Heart left ventricle (tissue), 16 donors: ENCODE results near the gene MS4A8. TPM values are rescaled to one million over a fixed set of nuclear protein-coding genes. Genes with fewer than 3 reads are reported as not detected.

Experiments used
- ATAC-seq, 4 donors: fragments of 200-7000 bp; cut with Tn5 transposase; one replicate each; pipeline ENCODE4 v1.9.1; 2020 to 2022; ENCODE audit warnings: moderate library complexity in 4 of 4, mild to moderate bottlenecking in 3 of 4, moderate number of reproducible peaks in 1 of 4
- DNase-seq, 5 donors: peaks; one replicate each; pipeline ENCODE4 v3.0.0-alpha.2; 2020
- H3K27ac ChIP-seq, 12 donors: fragments of 200-600 bp; sonication (generic) in 4 of 12; one replicate each; pipeline versions ENCODE4 v1.5.0 to v1.8.0; 2016 to 2022; ENCODE audit warnings: mild to moderate bottlenecking in 2 of 12
- H3K27me3 ChIP-seq, 9 donors: fragments of 200-600 bp; sonication (generic) in 2 of 9; one replicate each; pipeline versions ENCODE4 v1.5.1 to v1.8.0; 2016 to 2022; ENCODE audit warnings: mild to moderate bottlenecking in 3 of 9
- H3K36me3 ChIP-seq, 9 donors: fragments of 200-600 bp; sonication (generic) in 2 of 9; one replicate each; pipeline versions ENCODE4 v1.5.0 to v1.8.0; 2018 to 2022; ENCODE audit warnings: mild to moderate bottlenecking in 2 of 9
- H3K4me1 ChIP-seq, 12 donors: fragments of 200-600 bp; sonication (generic) in 4 of 12; one replicate each; pipeline versions ENCODE4 v1.5.0 to v1.8.0; 2016 to 2022; ENCODE audit warnings: mild to moderate bottlenecking in 3 of 12
- H3K4me3 ChIP-seq, 12 donors: fragments of 200-600 bp; sonication (generic) in 4 of 12; one replicate each; pipeline versions ENCODE4 v1.5.0 to v1.8.0; 2017 to 2022; ENCODE audit warnings: mild to moderate bottlenecking in 9 of 12, moderate library complexity in 4 of 12
- H3K9me3 ChIP-seq, 12 donors: fragments of 200-600 bp; sonication (generic) in 4 of 12; one replicate each; pipeline versions ENCODE4 v1.5.0 to v1.8.0; 2016 to 2022; ENCODE audit warnings: mild to moderate bottlenecking in 1 of 12
- CTCF ChIP-seq, 12 donors: fragments of 200-600 bp; sonication (generic) in 4 of 12; IDR thresholded peaks; one replicate each; pipeline versions ENCODE4 v1.5.0 to v1.8.0; 2018 to 2022; ENCODE audit warnings: antibody characterized with exemption in 12 of 12, mild to moderate bottlenecking in 5 of 12
- POLR2A ChIP-seq, 2 donors: fragments of 450-650 bp; IDR thresholded peaks; one replicate each; pipeline ENCODE4 v1.6.1; 2017; ENCODE audit warnings: antibody characterized with exemption in 2 of 2, mild to moderate bottlenecking in 2 of 2, moderate library complexity in 2 of 2
- WGBS, 4 donors: extraction: QIAGEN DNeasy Blood & Tissue Kit in 2 of 4; methylation state at CpG; one replicate each; pipeline versions ENCODE4 v1.1.5 to v1.1.7; 2013 to 2018; 5-methylcytosine and 5-hydroxymethylcytosine counted together
- intact Hi-C, 10 donors: fragments of 100-400 bp; cut with DNase I; formaldehyde crosslinking; loops; one replicate each; pipeline versions ENCODE4 v1.11.1 to v1.14.2; 2022
- polyA plus RNA-seq, 2 donors: library from polyadenylated mRNA; stranded (reverse); fragments of 200-250 nt; gene quantifications; one replicate each; pipeline ENCODE4 v1.2.3, GENCODE V29; 2013
- total RNA-seq, 9 donors: library from RNA; depleted of rRNA in 2 of 9; stranded (reverse); fragments of >200 nt in 2 of 9; fragmentation: NEBNext Ultra II Directional in 3 of 9; extraction: Animal tissue kit (Norgen Biotek cat#: 25700) in 3 of 9; gene quantifications; one replicate each; pipeline versions ENCODE4 v1.1.0 to v1.2.4, GENCODE V29; 2016 to 2023
- donor health status: ischemic (EF 13 %, LVEDD 7.1; RV severe dilation, severe dysfunction).
- donor health status: healthy with polysubstance abuse.
- donor health status: DM: no; HTN: yes; CAD: no.
- donor health status: DM: no; HTN: no; CAD: no.
- donor health status: ischemic (EF 25% LVEDD 6.9; RV normal size, moderate dysfunction).
- donor health status: ischemic (EF 25% LVEDD 5.7; RV mildly dilated, moderate dysfunction).
- donor health status: healthy.
- donor health status: DM: yes; HTN: yes; CAD: no.
- donor health status: ischemic (EF 35%, LVEDD 5.7; RV mildly dilated, moderate dysfunction).
- donor health status: nonischemic (EF 11% LVEDD 7.7; RV severe dilation, severe dysfunction).
- donor health status: DM: yes; HTN: yes; CAD: no.
- donor health status: PGD.
- donor health status: ischemic (EF 29% LVEDD 5.4; RV normal size, mild dysfunction).
- donor health status: nonischemic (EF 23%, LVEDD 6.1; RV moderate dilation, normal function).

Gene MS4A8
- total and polyA plus RNA-seq, 11 donors: not detected

GRCh38 chr11:60761436-60762190, 62.2 kb downstream of the MS4A8 start:
- no peaks in the 10 kb centered on the region for H3K36me3 ChIP-seq
- H3K4me1 ChIP-seq: peaks cover 0 to 6% (median 0%) of the 10 kb centered on the region in 12 donors
- no peak overlapping the region for H3K27ac ChIP-seq
- ATAC-seq: no peak
- intact Hi-C loops: no loop called here
- WGBS, 4 donors: 62 to 74% (median 67%) methylated on average over 4 of the region's 4 CpGs
- DNase-seq: no peak
- no peaks in the 10 kb centered on the region for H3K9me3 ChIP-seq
- peaks cover 0 to 48% (median 4%) of the 10 kb centered on the region in 9 donors for H3K27me3 ChIP-seq
- no peak overlapping the region for H3K4me3 ChIP-seq
- no peak for TF ChIP-seq POLR2A (IDR thresholded peaks at IDR 0.05)
- no peak for TF ChIP-seq CTCF (IDR thresholded peaks at IDR 0.05)

- no peak for ATAC-seq
- TF ChIP-seq CTCF (IDR thresholded peaks at IDR 0.05) (peak in 2 of 12 donors; percentile 2 to 14), POLR2A (IDR thresholded peaks at IDR 0.05) (no peak)
- Histone ChIP-seq H3K4me3 (no peak overlapping the region), H3K27ac (no peak overlapping the region), H3K4me1 (peaks cover 0 to 6% (median 0%) of the 10 kb centered on the region in 12 donors), H3K9me3 (no peaks in the 10 kb centered on the region), H3K27me3 (peaks cover 0 to 63% (median 4%) of the 10 kb centered on the region in 9 donors), H3K36me3 (no peaks in the 10 kb centered on the region)
- WGBS, 4 donors: 59 to 67% (median 63%) methylated on average over 10 to 11 of the region's 11 CpGs
- no peak for DNase-seq
- intact Hi-C loops: no loop called here
These were observed 63.7 kb downstream of the MS4A8 start for GRCh38 chr11:60762851-60763691.

DNA sequence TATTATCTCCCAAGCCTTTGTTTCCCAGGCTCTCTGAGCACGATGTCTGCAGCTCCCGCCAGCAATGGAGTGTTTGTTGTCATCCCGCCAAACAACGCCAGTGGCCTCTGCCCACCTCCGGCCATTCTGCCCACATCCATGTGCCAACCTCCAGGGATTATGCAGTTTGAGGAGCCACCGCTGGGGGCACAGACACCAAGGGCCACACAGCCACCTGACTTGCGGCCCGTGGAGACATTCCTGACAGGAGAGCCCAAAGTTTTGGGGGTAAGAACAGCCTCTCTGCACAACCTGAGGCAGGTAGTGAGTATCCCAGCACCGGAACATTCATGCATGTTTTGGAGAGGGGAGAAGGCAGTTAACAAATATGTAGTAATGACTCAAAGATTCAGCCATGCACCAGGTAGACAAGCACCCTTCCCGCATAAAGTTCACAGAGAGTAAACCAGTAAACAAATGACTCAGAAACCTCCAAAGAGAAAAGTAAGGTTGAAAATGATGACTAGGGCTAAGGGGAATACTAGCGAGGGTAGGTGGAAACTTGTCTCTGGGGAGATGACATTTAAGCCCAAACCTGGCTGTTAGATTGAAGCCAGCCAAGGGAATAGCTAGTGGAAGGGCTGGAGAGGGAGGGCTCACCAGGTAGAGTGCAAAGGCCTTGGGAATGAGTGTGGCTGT, 64.4 kb downstream of the MS4A8 start:
- no peaks in the 10 kb centered on the region for H3K9me3 ChIP-seq
- TF ChIP-seq CTCF (IDR thresholded peaks at IDR 0.05) (no peak), POLR2A (IDR thresholded peaks at IDR 0.05) (no peak)

More for the DNA sequence above, 64.4 kb downstream of the MS4A8 start:
- Histone ChIP-seq H3K27ac (no peak overlapping the region), H3K27me3 (peaks cover 0 to 66% (median 4%) of the 10 kb centered on the region in 9 donors), H3K36me3 (no peaks in the 10 kb centered on the region), H3K4me1 (peaks cover 0 to 6% (median 0%) of the 10 kb centered on the region in 12 donors), H3K4me3 (no peak overlapping the region)
- no peak for DNase-seq
- no peak for ATAC-seq
- WGBS, 4 donors: 85 to 91% (median 88%) methylated on average over 11 of the region's 11 CpGs
- intact Hi-C loops: no loop called here
